ENCODE measurements around the gene RPS25. TPM values are rescaled to one million over a fixed set of nuclear protein-coding genes. Genes with fewer than 3 reads are reported as not detected.

RPS25 gene
- total and polyA plus RNA-seq, 4 donors = 483 to 2,643 (median 958) TPM

DNA sequence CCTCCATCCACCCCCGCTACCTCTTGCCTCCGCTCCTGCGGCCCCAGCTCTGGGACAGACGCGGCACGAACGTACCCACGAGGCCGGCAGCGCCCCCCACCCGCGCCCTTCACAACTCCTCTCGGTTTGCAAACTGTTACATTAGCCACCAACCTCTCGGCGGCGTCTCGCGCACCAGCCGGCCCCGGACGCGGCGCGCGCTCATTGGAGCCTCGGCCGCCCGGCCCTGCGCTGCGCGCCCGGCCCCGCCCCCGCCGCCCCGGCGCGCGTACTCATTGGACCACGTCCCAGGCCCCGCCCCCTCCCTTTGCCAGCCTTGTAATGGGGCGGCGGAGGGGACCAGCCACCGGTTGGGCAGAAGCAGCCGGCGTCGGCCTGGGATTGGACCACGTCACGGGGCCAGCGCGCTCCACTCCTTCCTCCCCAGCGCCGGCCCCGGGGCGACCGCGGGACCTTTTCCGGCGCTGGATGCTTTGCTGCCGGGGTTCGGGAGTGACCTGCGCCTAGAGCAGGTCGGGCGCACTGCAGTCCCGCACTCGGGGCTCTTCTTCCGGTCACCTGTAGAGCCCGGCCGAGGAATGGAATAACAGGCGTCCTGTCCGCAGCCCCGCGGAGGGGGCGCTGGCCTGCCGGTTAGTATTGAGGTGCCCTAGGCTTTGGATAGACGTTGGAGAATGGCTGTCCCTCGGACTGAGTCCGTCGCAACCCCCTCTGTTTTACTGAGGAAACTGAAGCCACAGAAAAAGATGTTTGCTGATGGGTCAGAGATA, 39.0 kb upstream of the RPS25 start, which contains the start of gene HYOU1:
HYOU1 (minus strand) TSS at position 206 of the 770 bp plus-strand sequence. CDS start 1,045 bp downstream, outside the sequence.
- peak; percentile 96 to 98 (median 97) for DNase-seq
- TF ChIP-seq, protein P1, sequence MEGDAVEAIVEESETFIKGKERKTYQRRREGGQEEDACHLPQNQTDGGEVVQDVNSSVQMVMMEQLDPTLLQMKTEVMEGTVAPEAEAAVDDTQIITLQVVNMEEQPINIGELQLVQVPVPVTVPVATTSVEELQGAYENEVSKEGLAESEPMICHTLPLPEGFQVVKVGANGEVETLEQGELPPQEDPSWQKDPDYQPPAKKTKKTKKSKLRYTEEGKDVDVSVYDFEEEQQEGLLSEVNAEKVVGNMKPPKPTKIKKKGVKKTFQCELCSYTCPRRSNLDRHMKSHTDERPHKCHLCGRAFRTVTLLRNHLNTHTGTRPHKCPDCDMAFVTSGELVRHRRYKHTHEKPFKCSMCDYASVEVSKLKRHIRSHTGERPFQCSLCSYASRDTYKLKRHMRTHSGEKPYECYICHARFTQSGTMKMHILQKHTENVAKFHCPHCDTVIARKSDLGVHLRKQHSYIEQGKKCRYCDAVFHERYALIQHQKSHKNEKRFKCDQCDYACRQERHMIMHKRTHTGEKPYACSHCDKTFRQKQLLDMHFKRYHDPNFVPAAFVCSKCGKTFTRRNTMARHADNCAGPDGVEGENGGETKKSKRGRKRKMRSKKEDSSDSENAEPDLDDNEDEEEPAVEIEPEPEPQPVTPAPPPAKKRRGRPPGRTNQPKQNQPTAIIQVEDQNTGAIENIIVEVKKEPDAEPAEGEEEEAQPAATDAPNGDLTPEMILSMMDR (IDR thresholded peaks at IDR 0.05; ENCODE audit: control extremely low read depth, extremely low read depth) = no peak
- H3K9me3 ChIP-seq (ENCODE audit: control insufficient read depth in 4 of 4, insufficient read depth in 3 of 4, low read length in 3 of 4) = no peaks in the 10 kb centered on the region
- no peaks in the 10 kb centered on the region for H3K27me3 ChIP-seq (ENCODE audit: control insufficient read depth in 3 of 3, insufficient read depth in 3 of 3, low read length in 2 of 3)
- peaks cover 16 to 30% (median 27%) of the 10 kb centered on the region in 4 donors for H3K36me3 ChIP-seq (ENCODE audit: control insufficient read depth in 4 of 4, insufficient read depth in 4 of 4, low read length in 4 of 4)
- peak within 1 kb of the TSS; percentile 70 to 90 for H3K9ac ChIP-seq (ENCODE audit: insufficient read depth in 1 of 2, low read length in 2 of 2)
- peak within 1 kb of the TSS; percentile 89 for H3K4me3 ChIP-seq
- WGBS, 2 donors = 0% methylated on average over 69 to 79 of the region's 79 CpGs
- ATAC-seq (ENCODE audit: insufficient read depth, low FRiP score) = peak; percentile 98
- peaks cover 0 to 13% (median 7%) of the 10 kb centered on the region in 5 donors for H3K4me1 ChIP-seq (ENCODE audit: control insufficient read depth in 5 of 5, insufficient read depth in 5 of 5, low read length in 5 of 5)
- peak within 1 kb of the TSS; percentile 93 to 94 for H3K27ac ChIP-seq (ENCODE audit: low read depth in 1 of 2, low read length in 1 of 2)

DNA sequence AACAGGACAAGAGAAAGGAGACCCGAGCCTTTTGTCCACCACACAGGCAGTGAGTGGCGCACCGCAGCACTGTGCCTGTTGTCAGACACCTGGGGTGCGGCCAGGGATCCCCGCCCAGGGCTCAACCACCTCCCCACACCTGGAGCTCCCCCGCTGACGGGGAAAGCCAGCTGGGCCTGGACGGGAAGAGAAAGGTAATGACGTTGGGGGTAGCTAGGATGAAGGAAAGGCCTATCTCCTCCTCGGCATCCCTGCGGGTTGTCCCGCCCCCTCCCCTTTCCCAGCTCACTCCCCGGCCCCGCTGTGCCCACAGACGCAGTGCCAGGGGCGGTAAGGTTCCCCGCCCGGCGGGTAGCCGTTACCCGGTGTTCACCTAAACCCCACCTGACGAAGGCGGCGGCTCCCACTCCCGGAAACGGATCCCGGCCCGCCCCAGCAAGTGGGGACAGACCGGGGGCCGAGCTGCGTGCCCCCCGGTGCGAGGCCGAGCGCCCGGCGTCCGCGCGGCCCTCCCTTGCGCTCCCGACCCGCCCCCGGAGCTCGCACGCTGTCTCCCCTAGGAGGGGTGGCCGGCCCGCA, 38.4 kb upstream of the RPS25 start:
- TF ChIP-seq, protein P1 (IDR thresholded peaks at IDR 0.05; ENCODE audit: control extremely low read depth, extremely low read depth) = no peak
- H3K4me1 ChIP-seq (ENCODE audit: control insufficient read depth in 5 of 5, insufficient read depth in 5 of 5, low read length in 5 of 5) = peaks cover 0 to 13% (median 7%) of the 10 kb centered on the region in 5 donors
- 0% methylated on average over 46 to 48 of the region's 48 CpGs for WGBS, 2 donors
- no peaks in the 10 kb centered on the region for H3K27me3 ChIP-seq (ENCODE audit: control insufficient read depth in 3 of 3, insufficient read depth in 3 of 3, low read length in 2 of 3)
- peak overlapping the region; percentile 89 for H3K4me3 ChIP-seq
- H3K9ac ChIP-seq (ENCODE audit: insufficient read depth in 1 of 2, low read length in 2 of 2) = peak overlapping the region; percentile 70 to 90
- peaks cover 16 to 36% (median 33%) of the 10 kb centered on the region in 4 donors for H3K36me3 ChIP-seq (ENCODE audit: control insufficient read depth in 4 of 4, insufficient read depth in 4 of 4, low read length in 4 of 4)
- ATAC-seq (ENCODE audit: insufficient read depth, low FRiP score) (peak; percentile 32), DNase-seq (peak; percentile 2 to 38 (median 4))
- peak overlapping the region; percentile 93 to 94 for H3K27ac ChIP-seq (ENCODE audit: low read depth in 1 of 2, low read length in 1 of 2)
- no peaks in the 10 kb centered on the region for H3K9me3 ChIP-seq (ENCODE audit: control insufficient read depth in 4 of 4, insufficient read depth in 3 of 4, low read length in 3 of 4)

DNA sequence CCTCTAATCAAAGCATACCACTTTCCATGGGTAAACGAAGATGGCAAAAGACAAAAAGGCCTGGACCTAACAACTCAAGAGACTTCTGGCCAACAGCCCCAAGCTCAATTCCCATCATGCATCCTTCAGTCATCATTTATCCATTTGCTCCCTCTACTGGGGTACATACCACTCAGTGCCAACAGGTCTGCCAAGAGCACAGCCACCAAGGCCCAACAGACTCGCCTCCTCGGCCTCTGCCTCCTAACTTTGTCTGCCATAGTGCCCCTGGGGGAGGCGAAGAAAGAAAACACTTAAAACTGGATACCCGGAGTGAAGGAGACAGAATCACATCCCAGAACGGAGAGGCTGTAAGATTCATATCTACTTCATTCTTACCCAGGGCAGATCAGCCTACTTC, 37.8 kb upstream of the RPS25 start:
- peaks cover 15 to 42% (median 38%) of the 10 kb centered on the region in 4 donors for H3K36me3 ChIP-seq (ENCODE audit: control insufficient read depth in 4 of 4, insufficient read depth in 4 of 4, low read length in 4 of 4)
- 56 to 59% methylated on average over 6 of the region's 6 CpGs for whole genome bisulfite sequencing, 2 donors
- peaks cover 0 to 13% (median 7%) of the 10 kb centered on the region in 5 donors for H3K4me1 ChIP-seq (ENCODE audit: control insufficient read depth in 5 of 5, insufficient read depth in 5 of 5, low read length in 5 of 5)
- TF ChIP-seq, protein P1 (IDR thresholded peaks at IDR 0.05; ENCODE audit: control extremely low read depth, extremely low read depth) = no peak
- ATAC-seq (ENCODE audit: insufficient read depth, low FRiP score) (no peak), DNase-seq (peak in 2 of 3 donors; percentile 5 to 14)
- peak overlapping the region; percentile 70 to 90 for H3K9ac ChIP-seq (ENCODE audit: insufficient read depth in 1 of 2, low read length in 2 of 2)
- H3K27me3 ChIP-seq (ENCODE audit: control insufficient read depth in 3 of 3, insufficient read depth in 3 of 3, low read length in 2 of 3) = no peaks in the 10 kb centered on the region
- H3K27ac ChIP-seq (ENCODE audit: low read depth in 1 of 2, low read length in 1 of 2) = peak overlapping the region in 1 of 2 donors; percentile 93
- no peaks in the 10 kb centered on the region for H3K9me3 ChIP-seq (ENCODE audit: control insufficient read depth in 4 of 4, insufficient read depth in 3 of 4, low read length in 3 of 4)
- H3K4me3 ChIP-seq = peak overlapping the region; percentile 89
